ENCODE measurements around the gene ATL3.
"Not testable (repeated sequence)": the region's sequence is repeated elsewhere in the genome, so short reads cannot be mapped to it uniquely, and the experiment has no call there.

ATL3 gene

GRCh38 chr11:63635762-63636465 is 35.3 kb downstream of the ATL3 start:
- no peak for TF ChIP-seq JUND (IDR thresholded peaks at IDR 0.05; ENCODE audit: low read depth)
- in situ Hi-C loops (cut with HindIII; ENCODE audit: low pct_unique_long_range_greater_than_20kb, low sequenced_read_pairs) = no loop called here
- peak; percentile 74 to 85 for DNase-seq (ENCODE audit: low read depth in 1 of 2, low spot score in 1 of 2)

GRCh38 chr11:63629426-63629825 is 41.8 kb downstream of the ATL3 start:
- in situ Hi-C loops (cut with HindIII; ENCODE audit: low pct_unique_long_range_greater_than_20kb, low sequenced_read_pairs) = no loop called here
- DNase-seq (ENCODE audit: low read depth in 1 of 2, low spot score in 1 of 2) = no peak
- TF ChIP-seq JUND (IDR thresholded peaks at IDR 0.05; ENCODE audit: low read depth) = no peak

GRCh38 chr11:63623513-63624140 is 47.5 kb downstream of the ATL3 start:
- no peak for TF ChIP-seq JUND (IDR thresholded peaks at IDR 0.05; ENCODE audit: low read depth)
- in situ Hi-C loops (cut with HindIII; ENCODE audit: low pct_unique_long_range_greater_than_20kb, low sequenced_read_pairs) = no loop called here
- DNase-seq (ENCODE audit: low read depth in 1 of 2, low spot score in 1 of 2) = no peak

GRCh38 chr11:63622323-63622722 is 48.9 kb downstream of the ATL3 start:
- TF ChIP-seq JUND (IDR thresholded peaks at IDR 0.05; ENCODE audit: low read depth) = no peak
- DNase-seq (ENCODE audit: low read depth in 1 of 2, low spot score in 1 of 2) = peak; percentile 55 to 86

GRCh38 chr11:63621071-63621470 is 50.1 kb downstream of the ATL3 start:
- no peak for TF ChIP-seq JUND (IDR thresholded peaks at IDR 0.05; ENCODE audit: low read depth)
- no peak for DNase-seq (ENCODE audit: low read depth in 1 of 2, low spot score in 1 of 2)
- in situ Hi-C loops (cut with HindIII; ENCODE audit: low pct_unique_long_range_greater_than_20kb, low sequenced_read_pairs) = no loop called here

More at GRCh38 chr11:63622323-63622722, 48.9 kb downstream of the ATL3 start:
- in situ Hi-C loops (cut with HindIII; ENCODE audit: low pct_unique_long_range_greater_than_20kb, low sequenced_read_pairs) = no loop called here

GRCh38 chr11:63619967-63620366 is 51.2 kb downstream of the ATL3 start:
- no peak for DNase-seq (ENCODE audit: low read depth in 1 of 2, low spot score in 1 of 2)
- in situ Hi-C loops (cut with HindIII; ENCODE audit: low pct_unique_long_range_greater_than_20kb, low sequenced_read_pairs) = no loop called here
- TF ChIP-seq JUND (IDR thresholded peaks at IDR 0.05; ENCODE audit: low read depth) = no peak

- in situ Hi-C loops (cut with HindIII; ENCODE audit: low pct_unique_long_range_greater_than_20kb, low sequenced_read_pairs); DNase-seq (ENCODE audit: low read depth in 1 of 2, low spot score in 1 of 2): not testable (repeated sequence)
These were observed 53.5 kb downstream of the ATL3 start for GRCh38 chr11:63617686-63618085.

- no peak for TF ChIP-seq JUND (IDR thresholded peaks at IDR 0.05; ENCODE audit: low read depth)
- in situ Hi-C loops (cut with HindIII; ENCODE audit: low pct_unique_long_range_greater_than_20kb, low sequenced_read_pairs) = no loop called here
- DNase-seq (ENCODE audit: low read depth in 1 of 2, low spot score in 1 of 2) = no peak
These were observed 54.2 kb downstream of the ATL3 start for GRCh38 chr11:63616953-63617352.

GRCh38 chr11:63614136-63614671 is 57.0 kb downstream of the ATL3 start, which contains the start of gene PLAAT3:
TSS of gene PLAAT3 (minus strand) at chr11:63614433. CDS start at chr11:63614014, 419 bp downstream.
- no peak for TF ChIP-seq JUND (IDR thresholded peaks at IDR 0.05; ENCODE audit: low read depth)
- in situ Hi-C loops (cut with HindIII; ENCODE audit: low pct_unique_long_range_greater_than_20kb, low sequenced_read_pairs) = no loop called here
- peak; percentile 61 to 81 for DNase-seq (ENCODE audit: low read depth in 1 of 2, low spot score in 1 of 2)

- in situ Hi-C loops (cut with HindIII; ENCODE audit: low pct_unique_long_range_greater_than_20kb, low sequenced_read_pairs) = no loop called here
- peak in 1 of 2 experiments; percentile 52 for DNase-seq (ENCODE audit: low read depth in 1 of 2, low spot score in 1 of 2)
- TF ChIP-seq JUND (IDR thresholded peaks at IDR 0.05; ENCODE audit: low read depth) = no peak
These were observed 57.5 kb downstream of the ATL3 start for GRCh38 chr11:63613517-63614135.

- no peak for DNase-seq (ENCODE audit: low read depth in 1 of 2, low spot score in 1 of 2)
- TF ChIP-seq JUND (IDR thresholded peaks at IDR 0.05; ENCODE audit: low read depth) = no peak
- in situ Hi-C loops (cut with HindIII; ENCODE audit: low pct_unique_long_range_greater_than_20kb, low sequenced_read_pairs) = no loop called here
These were observed 59.0 kb downstream of the ATL3 start for GRCh38 chr11:63612181-63612580.

- in situ Hi-C loops (cut with HindIII; ENCODE audit: low pct_unique_long_range_greater_than_20kb, low sequenced_read_pairs) = no loop called here
- no peak for TF ChIP-seq JUND (IDR thresholded peaks at IDR 0.05; ENCODE audit: low read depth)
- DNase-seq (ENCODE audit: low read depth in 1 of 2, low spot score in 1 of 2) = no peak
These were observed 59.8 kb downstream of the ATL3 start for GRCh38 chr11:63611395-63611747.
